ENCODE measurements around the gene LRRC37A3.
"Not testable (repeated sequence)": the region's sequence is repeated elsewhere in the genome, so short reads cannot be mapped to it uniquely, and the experiment has no call there.

Gene LRRC37A3

GRCh38 chr17:64808178-64808977, 110.9 kb downstream of the LRRC37A3 start:
- H3K4me1 ChIP-seq (ENCODE audit: control insufficient read depth, insufficient read depth, low read length, poor library complexity, severe bottlenecking); H3K27ac ChIP-seq (ENCODE audit: insufficient read depth, low read length, poor library complexity, severe bottlenecking); H3K27me3 ChIP-seq (replicated peaks; ENCODE audit: control insufficient read depth, insufficient read depth, low read length, poor library complexity, severe bottlenecking); H3K9me3 ChIP-seq (ENCODE audit: control insufficient read depth, low read length); H3K36me3 ChIP-seq (ENCODE audit: control insufficient read depth, insufficient read depth, low read length); H3K4me3 ChIP-seq (ENCODE audit: insufficient read depth, low read depth, low read length, poor library complexity, severe bottlenecking): not testable (repeated sequence)
- peak; percentile 19 to 29 (median 27) for DNase-seq
